HepG2 (cell line): Measurements from ENCODE around the gene RARS2. TPM values are rescaled to one million over a fixed set of nuclear protein-coding genes. Genes with fewer than 3 reads are reported as not detected.

Experiments used
- BHLHE40 ChIP-seq: IDR thresholded peaks from 2 replicates; pipeline ENCODE4 v1.6.1; 2011; ENCODE audit warnings: low read length, improper control_type of control experiment
- CBFB ChIP-seq: sonication (generic); formaldehyde crosslinking; IDR thresholded peaks from 2 replicates; pipeline ENCODE4 v1.4.0; 2020; ENCODE audit warnings: missing genetic modification reagents
- CBX5 ChIP-seq: sonication (generic); formaldehyde crosslinking; IDR thresholded peaks from 2 replicates; pipeline ENCODE4 v1.4.0; 2020; ENCODE audit warnings: missing genetic modification reagents, borderline replicate concordance
- E2F2 ChIP-seq: sonication (generic); formaldehyde crosslinking; IDR thresholded peaks from 2 replicates; pipeline ENCODE4 v1.4.0; 2020; ENCODE audit warnings: missing genetic modification reagents, borderline replicate concordance
- FOXM1 ChIP-seq: sonication (generic); formaldehyde crosslinking; IDR thresholded peaks from 2 replicates; pipeline ENCODE4 v1.5.0; 2020; ENCODE audit warnings: missing genetic modification reagents
- HCFC1 ChIP-seq: fragments of 150-350 bp; IDR thresholded peaks from 2 replicates; pipeline ENCODE4 v1.6.1; 2014; ENCODE audit warnings: low read depth, low read length
- IKZF1 ChIP-seq: fragments of 450-650 bp; IDR thresholded peaks from 2 replicates; pipeline ENCODE4 v1.7.1; 2016
- IRF2 ChIP-seq: IDR thresholded peaks from 2 replicates; pipeline ENCODE4 v1.6.1; 2018; ENCODE audit warnings: missing genetic modification reagents, missing compliant biosample characterization
- LBX2 ChIP-seq: sonication (generic); formaldehyde crosslinking; IDR thresholded peaks from 2 replicates; pipeline ENCODE4 v1.5.0; 2020; ENCODE audit warnings: missing genetic modification reagents, mild to moderate bottlenecking, borderline replicate concordance
- MBNL3 ChIP-seq: fragments of 250-450 bp; sonication (Bioruptor Pico); conservative IDR thresholded peaks from 2 replicates; pipeline ENCODE4 v1.8.0; 2022; ENCODE audit warnings: mild to moderate bottlenecking, inconsistent platforms
- MTA3 ChIP-seq: sonication (generic); formaldehyde crosslinking; IDR thresholded peaks from 2 replicates; pipeline ENCODE4 v1.4.0; 2020; ENCODE audit warnings: missing genetic modification reagents
- RFX3 ChIP-seq: IDR thresholded peaks from 2 replicates; pipeline ENCODE4 v1.6.1; 2016; ENCODE audit warnings: missing biosample characterization, missing genetic modification reagents
- ZNF280B ChIP-seq: sonication (generic); formaldehyde crosslinking; IDR thresholded peaks from 2 replicates; pipeline ENCODE4 v1.5.0; 2020; ENCODE audit warnings: missing genetic modification reagents, mild to moderate bottlenecking, borderline replicate concordance
- ZNF382 ChIP-seq: sonication (generic); formaldehyde crosslinking; IDR thresholded peaks from 2 replicates; pipeline ENCODE4 v1.5.0; 2020; ENCODE audit warnings: missing genetic modification reagents, mild to moderate bottlenecking, borderline replicate concordance
- ZNF547 ChIP-seq: sonication (generic); formaldehyde crosslinking; IDR thresholded peaks from 2 replicates; pipeline ENCODE4 v1.5.1; 2020; ENCODE audit warnings: mild to moderate bottlenecking, missing genetic modification reagents
- ZNF564 ChIP-seq: sonication (generic); formaldehyde crosslinking; IDR thresholded peaks from 2 replicates; pipeline ENCODE4 v1.8.1; 2023; ENCODE audit warnings: mild to moderate bottlenecking, missing genetic modification reagents
- ZNF619 ChIP-seq: sonication (generic); formaldehyde crosslinking; IDR thresholded peaks from 2 replicates; pipeline ENCODE4 v1.4.0; 2020; ENCODE audit warnings: mild to moderate bottlenecking, missing genetic modification reagents
- ZNF766 ChIP-seq: sonication (generic); formaldehyde crosslinking; IDR thresholded peaks from 2 replicates; pipeline ENCODE4 v1.5.0; 2020; ENCODE audit warnings: missing genetic modification reagents, borderline replicate concordance
- ZNF781 ChIP-seq: sonication (generic); formaldehyde crosslinking; IDR thresholded peaks from 2 replicates; pipeline ENCODE4 v1.5.1; 2020; ENCODE audit warnings: borderline replicate concordance, mild to moderate bottlenecking, missing genetic modification reagents; ENCODE audit errors: not compliant biosample characterization
- ZNF83 ChIP-seq: sonication (generic); formaldehyde crosslinking; IDR thresholded peaks from 2 replicates; pipeline ENCODE4 v1.4.0; 2020; ENCODE audit warnings: missing genetic modification reagents, mild to moderate bottlenecking, borderline replicate concordance
- polyA plus RNA-seq, 8 experiments: library from polyadenylated mRNA; depleted of rRNA in 3 of 8; stranded (reverse) in 7 of 8; unstranded in 1 of 8; fragments of >200 nt; fragmentation: Illumina TruSeq in 4 of 8; extraction: Trizol in 4 of 8; gene quantifications; 2 replicates each; pipeline versions ENCODE4 v1.2.1 to v1.2.3, GENCODE V29; 2011 to 2016; ENCODE audit warnings: low read depth in 4 of 8, missing spikeins in 1 of 8, mixed read lengths in 1 of 8; ENCODE audit not compliant: insufficient read depth in 1 of 8
- total RNA-seq, 5 experiments: library from RNA; depleted of rRNA; stranded (reverse); fragments of >200 nt; fragmentation: Illumina TruSeq; extraction: Trizol; gene quantifications; 2 replicates each; pipeline ENCODE4 v1.2.3, GENCODE V29; 2016; ENCODE audit warnings: low read depth in 1 of 5
- TF ChIP-seq, protein P1 (sequence below): IDR thresholded peaks from 2 replicates; pipeline ENCODE4 v1.6.1; 2016
- TF ChIP-seq, protein P2 (sequence below): sonication (generic); formaldehyde crosslinking; IDR thresholded peaks from 2 replicates; pipeline ENCODE4 v1.8.1; 2022; ENCODE audit warnings: low read depth, mild to moderate bottlenecking, missing genetic modification reagents

The RARS2 gene
- total and polyA plus RNA-seq, 2 of the 13 experiments (the other 11 are each of a cell fraction or from before 2014, with no cell fraction given): 23.4 to 80.1 TPM

- peak; percentile 32; the same call in 1 of the 2 replicates for TF ChIP-seq RFX3 (CRISPR knock-in tag)
- TF ChIP-seq LBX2 (CRISPR knock-in tag): no peak
- no peak; the same call in 1 of the 2 replicates for TF ChIP-seq ZNF83
- TF ChIP-seq IRF2 (CRISPR knock-in tag): peak; percentile 78; the same call in 1 of the 2 replicates
- TF ChIP-seq, protein P1, sequence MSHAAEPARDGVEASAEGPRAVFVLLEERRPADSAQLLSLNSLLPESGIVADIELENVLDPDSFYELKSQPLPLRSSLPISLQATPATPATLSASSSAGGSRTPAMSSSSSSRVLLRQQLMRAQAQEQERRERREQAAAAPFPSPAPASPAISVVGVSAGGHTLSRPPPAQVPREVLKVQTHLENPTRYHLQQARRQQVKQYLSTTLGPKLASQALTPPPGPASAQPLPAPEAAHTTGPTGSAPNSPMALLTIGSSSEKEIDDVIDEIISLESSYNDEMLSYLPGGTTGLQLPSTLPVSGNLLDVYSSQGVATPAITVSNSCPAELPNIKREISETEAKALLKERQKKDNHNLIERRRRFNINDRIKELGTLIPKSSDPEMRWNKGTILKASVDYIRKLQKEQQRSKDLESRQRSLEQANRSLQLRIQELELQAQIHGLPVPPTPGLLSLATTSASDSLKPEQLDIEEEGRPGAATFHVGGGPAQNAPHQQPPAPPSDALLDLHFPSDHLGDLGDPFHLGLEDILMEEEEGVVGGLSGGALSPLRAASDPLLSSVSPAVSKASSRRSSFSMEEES: peak; percentile 37
- TF ChIP-seq E2F2: no peak
- peak; percentile 39; the same call in 1 of the 2 replicates for TF ChIP-seq ZNF547
- peak; percentile 91 for TF ChIP-seq ZNF564 (CRISPR knock-in tag)
- no peak for TF ChIP-seq MBNL3
- TF ChIP-seq ZNF280B: 0 out of 2 replicates have a peak, but pooled peaks have one; percentile 72
- TF ChIP-seq HCFC1: peak; percentile 71; the same call in 1 of the 2 replicates
- no peak for TF ChIP-seq ZNF619 (CRISPR knock-in tag)
- TF ChIP-seq IKZF1: no peak
- TF ChIP-seq ZNF766: peak; percentile 78; the same call in 1 of the 2 replicates
- TF ChIP-seq, protein P2, sequence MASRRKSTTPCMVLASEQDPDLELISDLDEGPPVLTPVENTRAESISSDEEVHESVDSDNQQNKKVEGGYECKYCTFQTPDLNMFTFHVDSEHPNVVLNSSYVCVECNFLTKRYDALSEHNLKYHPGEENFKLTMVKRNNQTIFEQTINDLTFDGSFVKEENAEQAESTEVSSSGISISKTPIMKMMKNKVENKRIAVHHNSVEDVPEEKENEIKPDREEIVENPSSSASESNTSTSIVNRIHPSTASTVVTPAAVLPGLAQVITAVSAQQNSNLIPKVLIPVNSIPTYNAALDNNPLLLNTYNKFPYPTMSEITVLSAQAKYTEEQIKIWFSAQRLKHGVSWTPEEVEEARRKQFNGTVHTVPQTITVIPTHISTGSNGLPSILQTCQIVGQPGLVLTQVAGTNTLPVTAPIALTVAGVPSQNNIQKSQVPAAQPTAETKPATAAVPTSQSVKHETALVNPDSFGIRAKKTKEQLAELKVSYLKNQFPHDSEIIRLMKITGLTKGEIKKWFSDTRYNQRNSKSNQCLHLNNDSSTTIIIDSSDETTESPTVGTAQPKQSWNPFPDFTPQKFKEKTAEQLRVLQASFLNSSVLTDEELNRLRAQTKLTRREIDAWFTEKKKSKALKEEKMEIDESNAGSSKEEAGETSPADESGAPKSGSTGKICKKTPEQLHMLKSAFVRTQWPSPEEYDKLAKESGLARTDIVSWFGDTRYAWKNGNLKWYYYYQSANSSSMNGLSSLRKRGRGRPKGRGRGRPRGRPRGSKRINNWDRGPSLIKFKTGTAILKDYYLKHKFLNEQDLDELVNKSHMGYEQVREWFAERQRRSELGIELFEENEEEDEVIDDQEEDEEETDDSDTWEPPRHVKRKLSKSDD (CRISPR knock-in tag): peak; percentile 80; the same call in 1 of the 2 replicates
- TF ChIP-seq CBX5 (CRISPR knock-in tag): 0 out of 2 replicates have a peak, but pooled peaks have one; percentile 24
- TF ChIP-seq CBFB: peak; percentile 34; the same call in 1 of the 2 replicates
- TF ChIP-seq ZNF781 (CRISPR knock-in tag): peak; percentile 21
- TF ChIP-seq ZNF382 (CRISPR knock-in tag): no peak
- no peak for TF ChIP-seq MTA3 (CRISPR knock-in tag)
- no peak for TF ChIP-seq FOXM1
- no peak for TF ChIP-seq BHLHE40
Observed at GRCh38 chr6:87472525-87473418, 117.0 kb downstream of the RARS2 start, which contains the start of gene SLC35A1 (continued).
